Neural cell (in vitro differentiated cells): Measurements from ENCODE around the gene OR13C2.

ENCODE experiments used
- CTCF ChIP-seq: fragments of 450-650 bp; IDR thresholded peaks from 2 replicates; pipeline ENCODE4 v1.5.1; 2014; ENCODE audit warnings: antibody characterized with exemption, mild to moderate bottlenecking, moderate library complexity; ENCODE audit not compliant: poor library complexity, severe bottlenecking
- EP300 ChIP-seq: fragments of 450-650 bp; conservative IDR thresholded peaks from 2 replicates; pipeline ENCODE4 v1.6.1; 2014; ENCODE audit warnings: antibody characterized with exemption, mild to moderate bottlenecking, moderate library complexity; ENCODE audit not compliant: poor library complexity, severe bottlenecking
- EZH2 ChIP-seq: fragments of 200-600, 300-800 bp; shearing (Covaris generic), sonication (generic); IDR thresholded peaks from 2 replicates; pipeline ENCODE4 v1.6.1; 2014; ENCODE audit warnings: antibody characterized with exemption, low read length, borderline replicate concordance, mild to moderate bottlenecking; ENCODE audit not compliant: insufficient read depth, poor library complexity, severe bottlenecking
- POLR2AphosphoS5 ChIP-seq: IDR thresholded peaks from 2 replicates; pipeline ENCODE4 v1.6.1; 2012
- RAD21 ChIP-seq: fragments of 450-650 bp; conservative IDR thresholded peaks from 2 replicates; pipeline ENCODE4 v1.6.1; 2014; ENCODE audit warnings: antibody characterized with exemption, mild to moderate bottlenecking, moderate library complexity
- TAF1 ChIP-seq: IDR thresholded peaks from 2 replicates; pipeline ENCODE4 v1.6.1; 2012; ENCODE audit warnings: low read depth

- TF ChIP-seq CTCF (no peak), TAF1 (no peak), EP300 (no peak), RAD21 (no peak), POLR2AphosphoS5 (no peak), EZH2 (no peak)
Measured at GRCh38 chr9:104580562-104580961, 24.9 kb downstream of the OR13C2 start.
